ENCODE measurements around the gene SLC2A11. TPM values are rescaled to one million over a fixed set of nuclear protein-coding genes. Genes with fewer than 3 reads are reported as not detected.

The SLC2A11 gene
- total RNA-seq, 2 experiments from 2014 or later: 9.9 to 11.5 TPM

- no peak overlapping the region for H3K4me3 ChIP-seq (ENCODE audit: low read length)
- Mint-ChIP-seq H3K4me1 (ENCODE audit: low read depth) (no peaks in the 10 kb centered on the region), H3K27ac (no peak overlapping the region), H3K9me3 (no peaks in the 10 kb centered on the region), H3K36me3 (ENCODE audit: low read depth) (no peaks in the 10 kb centered on the region), H3K27me3 (no peaks in the 10 kb centered on the region), H3K4me3 (no peak overlapping the region)
- POLR2A ChIA-PET: no interaction called here
- peaks cover 0 to 2% of the 10 kb centered on the region in 2 experiments for H3K27me3 ChIP-seq (ENCODE audit: control insufficient read depth in 1 of 2, insufficient read depth in 2 of 2, low read length in 2 of 2)
- no peaks in the 10 kb centered on the region for H3K9me3 ChIP-seq (ENCODE audit: control insufficient read depth in 1 of 2, insufficient read depth in 1 of 2, low read length in 2 of 2)
- no peak for TF ChIP-seq CTCF (IDR thresholded peaks at IDR 0.05)
- DNase-seq (no peak), ATAC-seq (ENCODE audit: poor library complexity) (no peak)
- CTCF ChIA-PET: interaction anchor here (1.3 kb wide), 1 partner anchor 49 kb away, joined by 4 read pairs; the partner anchor contains the start of gene MIF
- H3K36me3 ChIP-seq (ENCODE audit: insufficient read depth, low read length): no peaks in the 10 kb centered on the region
- no peak overlapping the region for H3K27ac ChIP-seq (ENCODE audit: low read depth in 1 of 2, low read length in 2 of 2)
- intact Hi-C loops (cut with DNase I, micrococcal nuclease): loop anchor here (5.0 kb wide), 4 partner anchors 73 to 303 kb away; partner anchors contain the start of genes CHCHD10 (in 1 of the 2) and MMP11 (in 1 of the 2)
- peaks cover 11% of the 10 kb centered on the region for H3K4me1 ChIP-seq (ENCODE audit: insufficient read depth, low read length)
Observed at GRCh38 chr22:23845265-23846080, 12.2 kb upstream of the SLC2A11 start.

GRCh38 chr22:23846081-23846469 lies 11.6 kb upstream of the SLC2A11 start:
- no peak overlapping the region for H3K4me3 Mint-ChIP-seq
- ChIA-PET POLR2A (no interaction called here), CTCF (interaction anchor here (1.3 kb wide), 1 partner anchor 48 kb away, joined by 4 read pairs; the partner anchor contains the start of gene MIF)
- Histone ChIP-seq H3K27me3 (ENCODE audit: control insufficient read depth in 1 of 2, insufficient read depth in 2 of 2, low read length in 2 of 2) (peaks cover 0 to 2% of the 10 kb centered on the region in 2 experiments), H3K9me3 (ENCODE audit: control insufficient read depth in 1 of 2, insufficient read depth in 1 of 2, low read length in 2 of 2) (no peaks in the 10 kb centered on the region), H3K36me3 (ENCODE audit: insufficient read depth, low read length) (no peaks in the 10 kb centered on the region), H3K4me1 (ENCODE audit: insufficient read depth, low read length) (peaks cover 11% of the 10 kb centered on the region), H3K27ac (ENCODE audit: low read depth in 1 of 2, low read length in 2 of 2) (no peak overlapping the region), H3K4me3 (ENCODE audit: low read length) (no peak overlapping the region)
- no peak for DNase-seq
- H3K4me1 Mint-ChIP-seq (ENCODE audit: low read depth): no peaks in the 10 kb centered on the region
- no peaks in the 10 kb centered on the region for H3K9me3 Mint-ChIP-seq
- TF ChIP-seq CTCF (IDR thresholded peaks at IDR 0.05): no peak
- H3K36me3 Mint-ChIP-seq (ENCODE audit: low read depth): no peaks in the 10 kb centered on the region
- intact Hi-C loops (cut with DNase I, micrococcal nuclease): loop anchor here (5.0 kb wide), 4 partner anchors 74 to 304 kb away; partner anchors contain the start of genes CHCHD10 (in 1 of the 2) and MMP11 (in 1 of the 2)
- H3K27ac Mint-ChIP-seq: no peak overlapping the region
- H3K27me3 Mint-ChIP-seq: no peaks in the 10 kb centered on the region
- ATAC-seq (ENCODE audit: poor library complexity): no peak

- H3K4me1 Mint-ChIP-seq (ENCODE audit: low read depth): no peaks in the 10 kb centered on the region
- no peaks in the 10 kb centered on the region for H3K27me3 Mint-ChIP-seq
- Histone ChIP-seq H3K27me3 (ENCODE audit: control insufficient read depth in 1 of 2, insufficient read depth in 2 of 2, low read length in 2 of 2) (peaks cover 0 to 2% of the 10 kb centered on the region in 2 experiments), H3K4me3 (ENCODE audit: low read length) (no peak overlapping the region), H3K4me1 (ENCODE audit: insufficient read depth, low read length) (peaks cover 11% of the 10 kb centered on the region), H3K36me3 (ENCODE audit: insufficient read depth, low read length) (no peaks in the 10 kb centered on the region), H3K27ac (ENCODE audit: low read depth in 1 of 2, low read length in 2 of 2) (no peak overlapping the region), H3K9me3 (ENCODE audit: control insufficient read depth in 1 of 2, insufficient read depth in 1 of 2, low read length in 2 of 2) (no peaks in the 10 kb centered on the region)
- DNase-seq (no peak), ATAC-seq (ENCODE audit: poor library complexity) (no peak)
- POLR2A ChIA-PET: no interaction called here
- TF ChIP-seq CTCF (IDR thresholded peaks at IDR 0.05): no peak
- H3K4me3 Mint-ChIP-seq: no peak overlapping the region
- H3K36me3 Mint-ChIP-seq (ENCODE audit: low read depth): no peaks in the 10 kb centered on the region
- CTCF ChIA-PET: interaction anchor here (0.7 kb wide), 1 partner anchor 16 kb away, joined by 3 read pairs; no protein-coding TSS in a partner anchor
- no peaks in the 10 kb centered on the region for H3K9me3 Mint-ChIP-seq
- H3K27ac Mint-ChIP-seq: no peak overlapping the region
- intact Hi-C loops (cut with DNase I, micrococcal nuclease): loop anchor here (1.0 to 5.0 kb wide), 5 partner anchors 75 to 305 kb away; partner anchors contain the start of genes CHCHD10 (in 1 of the 2) and MMP11 (in 1 of the 2)
Observed at GRCh38 chr22:23847310-23847920, 10.3 kb upstream of the SLC2A11 start.

Data from CD4-positive, alpha-beta T cell (primary cell).